ENCODE measurements around the gene C11orf98. TPM values are rescaled to one million over a fixed set of nuclear protein-coding genes. Genes with fewer than 3 reads are reported as not detected.

Gene C11orf98
- total RNA-seq, result 10 to 100 TPM; 32.7 to 48.0 (median 40.8) TPM

DNA sequence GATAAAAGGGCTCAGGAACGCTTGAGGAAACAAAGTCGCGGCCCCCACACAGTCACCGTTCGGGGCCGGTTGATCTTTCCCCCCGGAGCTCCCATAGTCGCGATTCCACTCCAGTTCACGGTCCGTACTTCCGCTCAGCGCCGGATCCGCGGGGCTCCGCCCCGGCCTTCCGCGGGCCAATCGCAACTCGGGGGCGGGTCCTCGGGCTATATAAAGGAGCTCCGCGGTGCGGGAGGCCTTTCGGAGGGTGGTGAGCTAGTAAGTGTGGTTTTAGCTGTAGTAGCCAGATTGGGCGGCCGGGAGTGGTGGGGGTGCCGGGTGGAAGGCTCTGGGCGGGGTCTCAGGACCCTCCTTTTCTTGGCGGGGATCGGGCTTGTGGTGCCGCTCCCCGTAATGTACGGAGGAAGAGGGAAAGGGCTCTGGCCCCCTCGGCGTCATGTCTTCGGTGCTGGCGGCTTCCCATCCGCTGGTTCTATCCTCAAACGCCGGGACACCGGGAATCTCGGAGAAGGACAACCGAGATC lies at the start of gene C11orf98, which contains the start of gene CSKMT:
TSS of gene C11orf98 (minus strand) at position 136 of the 524 bp plus-strand sequence. CDS start at position 95, 41 bp downstream.
TSS of gene CSKMT (plus strand) at position 238 of the 524 bp plus-strand sequence. CDS start 568 bp downstream, outside the sequence.
- WGBS, 2 donors, result 0 to 1% methylated on average over 28 to 38 of the region's 47 CpGs
- H3K4me1 ChIP-seq, result peaks cover 0 to 47% (median 24%) of the 10 kb centered on the region in 4 donors

DNA sequence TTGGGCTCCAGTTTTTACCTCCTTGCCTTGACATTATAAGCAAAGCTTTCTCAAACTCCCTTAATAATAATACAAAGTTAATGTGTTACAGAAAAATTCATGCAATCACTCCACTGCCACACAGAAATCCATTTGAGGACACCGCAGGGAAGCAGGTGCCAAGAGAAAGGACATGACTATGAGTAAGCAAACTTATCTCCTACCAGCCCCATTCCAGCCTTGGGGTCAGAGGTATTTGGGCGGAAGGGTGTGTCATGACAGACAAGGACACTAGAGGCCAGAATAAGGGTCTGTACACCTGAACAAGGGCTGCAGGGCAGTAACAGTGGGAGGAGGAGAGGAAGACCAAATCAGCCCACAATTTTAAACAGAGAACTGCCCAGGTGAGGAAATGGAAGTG lies 48.3 kb upstream of the C11orf98 start:
- no peak overlapping the region for H3K4me3 ChIP-seq
- TF ChIP-seq POLR2A (IDR thresholded peaks at IDR 0.05), result no peak
- TF ChIP-seq, protein P1, sequence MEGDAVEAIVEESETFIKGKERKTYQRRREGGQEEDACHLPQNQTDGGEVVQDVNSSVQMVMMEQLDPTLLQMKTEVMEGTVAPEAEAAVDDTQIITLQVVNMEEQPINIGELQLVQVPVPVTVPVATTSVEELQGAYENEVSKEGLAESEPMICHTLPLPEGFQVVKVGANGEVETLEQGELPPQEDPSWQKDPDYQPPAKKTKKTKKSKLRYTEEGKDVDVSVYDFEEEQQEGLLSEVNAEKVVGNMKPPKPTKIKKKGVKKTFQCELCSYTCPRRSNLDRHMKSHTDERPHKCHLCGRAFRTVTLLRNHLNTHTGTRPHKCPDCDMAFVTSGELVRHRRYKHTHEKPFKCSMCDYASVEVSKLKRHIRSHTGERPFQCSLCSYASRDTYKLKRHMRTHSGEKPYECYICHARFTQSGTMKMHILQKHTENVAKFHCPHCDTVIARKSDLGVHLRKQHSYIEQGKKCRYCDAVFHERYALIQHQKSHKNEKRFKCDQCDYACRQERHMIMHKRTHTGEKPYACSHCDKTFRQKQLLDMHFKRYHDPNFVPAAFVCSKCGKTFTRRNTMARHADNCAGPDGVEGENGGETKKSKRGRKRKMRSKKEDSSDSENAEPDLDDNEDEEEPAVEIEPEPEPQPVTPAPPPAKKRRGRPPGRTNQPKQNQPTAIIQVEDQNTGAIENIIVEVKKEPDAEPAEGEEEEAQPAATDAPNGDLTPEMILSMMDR (IDR thresholded peaks at IDR 0.05), result no peak
- no peak for TF ChIP-seq EP300 (IDR thresholded peaks at IDR 0.05)
- H3K9me3 ChIP-seq, result no peaks in the 10 kb centered on the region
- no peaks in the 10 kb centered on the region for H3K27me3 ChIP-seq
- DNase-seq (ENCODE audit: low spot score in 2 of 2), result no peak
- peaks cover 17 to 81% (median 37%) of the 10 kb centered on the region in 3 donors for H3K36me3 ChIP-seq
- peaks cover 0 to 30% (median 14%) of the 10 kb centered on the region in 4 donors for H3K4me1 ChIP-seq
- WGBS, 2 donors, result 89 to 96% methylated on average over 2 of the region's 2 CpGs
- H3K27ac ChIP-seq, result no peak overlapping the region

More for the DNA sequence above, at the start of gene C11orf98, which contains the start of gene CSKMT:
- peak within 1 kb of the TSS; percentile 60 to 94 (median 75) for H3K4me3 ChIP-seq
- peak within 1 kb of the TSS; percentile 53 to 93 (median 92) for H3K27ac ChIP-seq
- TF ChIP-seq POLR2A (IDR thresholded peaks at IDR 0.05) (peak; percentile 97 to 98), EP300 (IDR thresholded peaks at IDR 0.05) (peak in 1 of 2 donors; percentile 100)
- TF ChIP-seq, protein P1 (IDR thresholded peaks at IDR 0.05), result peak in 1 of 5 experiments; percentile 29
- no peaks in the 10 kb centered on the region for H3K9me3 ChIP-seq
- H3K27me3 ChIP-seq, result no peaks in the 10 kb centered on the region
- H3K36me3 ChIP-seq, result peaks cover 0 to 36% (median 0%) of the 10 kb centered on the region in 3 donors
- DNase-seq (ENCODE audit: low spot score in 2 of 2), result peak; percentile 91 to 94

DNA sequence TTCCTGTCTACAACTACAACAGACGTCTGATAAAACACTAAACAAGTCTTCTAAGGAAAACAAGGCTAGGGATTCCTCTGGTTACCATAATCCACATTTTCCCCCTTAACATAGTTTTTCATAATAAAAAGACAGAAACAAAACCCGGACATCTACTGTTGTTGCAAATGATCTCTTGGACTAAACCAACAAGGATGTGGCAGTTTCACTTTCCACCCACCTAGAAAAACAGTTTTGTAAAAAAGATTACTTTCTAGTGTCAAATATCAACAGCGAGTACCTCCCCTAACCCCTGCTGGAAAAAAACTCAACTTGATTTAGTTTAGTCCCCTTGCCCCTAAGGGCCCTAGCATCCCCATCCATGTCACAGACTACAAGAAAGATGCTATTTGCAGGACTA lies 47.9 kb upstream of the C11orf98 start:
- peaks cover 17 to 76% (median 36%) of the 10 kb centered on the region in 3 donors for H3K36me3 ChIP-seq
- H3K4me3 ChIP-seq, result no peak overlapping the region
- TF ChIP-seq, protein P1 (IDR thresholded peaks at IDR 0.05), result no peak
- TF ChIP-seq EP300 (IDR thresholded peaks at IDR 0.05) (no peak), POLR2A (IDR thresholded peaks at IDR 0.05) (no peak)
- H3K4me1 ChIP-seq, result peaks cover 0 to 35% (median 15%) of the 10 kb centered on the region in 4 donors
- no peaks in the 10 kb centered on the region for H3K9me3 ChIP-seq
- H3K27ac ChIP-seq, result no peak overlapping the region
- no peak for DNase-seq (ENCODE audit: low spot score in 2 of 2)
- 63 to 66% methylated on average over 3 of the region's 3 CpGs for WGBS, 2 donors
- no peaks in the 10 kb centered on the region for H3K27me3 ChIP-seq

DNA sequence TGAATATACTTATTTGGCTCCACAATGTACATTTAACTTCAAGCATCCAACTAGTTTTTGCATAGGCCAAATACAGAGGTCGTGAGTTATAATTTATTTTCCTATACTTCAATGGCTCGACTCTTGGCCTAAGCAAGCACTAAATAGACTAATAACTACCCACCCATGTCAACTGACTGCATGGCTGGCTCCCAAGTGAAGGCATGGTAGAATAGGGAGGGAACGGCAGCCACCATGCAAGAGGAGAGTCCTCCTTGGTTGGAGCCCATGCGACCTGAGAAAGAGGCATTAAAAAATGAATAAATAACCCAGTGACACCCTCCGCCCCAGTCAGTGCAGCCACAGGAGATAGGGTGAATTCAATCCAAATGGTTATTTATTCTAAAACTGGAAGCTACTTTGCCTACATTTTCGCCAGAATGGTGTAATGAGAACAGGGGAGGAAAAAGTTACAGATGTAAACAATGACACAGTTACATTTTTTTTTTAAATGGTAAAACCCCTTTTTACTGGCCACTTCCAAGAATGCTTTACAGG lies 47.3 kb upstream of the C11orf98 start:
- Histone ChIP-seq H3K27me3 (no peaks in the 10 kb centered on the region), H3K4me3 (no peak overlapping the region), H3K27ac (no peak overlapping the region), H3K4me1 (peaks cover 0 to 38% (median 16%) of the 10 kb centered on the region in 4 donors), H3K36me3 (peaks cover 14 to 71% (median 31%) of the 10 kb centered on the region in 3 donors), H3K9me3 (no peaks in the 10 kb centered on the region)
- 70 to 74% methylated on average over 6 of the region's 6 CpGs for WGBS, 2 donors
- no peak for DNase-seq (ENCODE audit: low spot score in 2 of 2)
- TF ChIP-seq, protein P1 (IDR thresholded peaks at IDR 0.05), result no peak
- TF ChIP-seq EP300 (IDR thresholded peaks at IDR 0.05) (no peak), POLR2A (IDR thresholded peaks at IDR 0.05) (no peak)

DNA sequence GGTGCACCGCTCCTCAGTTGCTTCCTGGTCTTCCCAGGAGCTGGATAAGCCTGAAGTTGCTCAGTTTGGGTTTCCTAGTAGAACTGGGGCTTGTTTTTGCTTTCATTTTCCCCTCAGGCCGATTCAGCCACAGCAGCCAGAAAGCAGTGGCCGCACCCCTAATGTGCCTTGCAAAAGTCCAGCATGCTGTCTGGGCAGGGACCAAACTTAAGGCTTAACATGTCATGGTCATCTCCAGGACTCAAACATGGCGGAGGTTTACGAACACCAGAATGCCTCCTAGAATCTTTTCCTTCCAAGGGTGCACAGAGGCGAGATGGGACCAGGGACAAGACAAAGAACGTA lies 45.0 kb upstream of the C11orf98 start:
- H3K4me1 ChIP-seq, result peaks cover 0 to 47% (median 31%) of the 10 kb centered on the region in 4 donors

More for the DNA sequence above, 45.0 kb upstream of the C11orf98 start:
- no peak for TF ChIP-seq EP300 (IDR thresholded peaks at IDR 0.05)
- TF ChIP-seq, protein P1 (IDR thresholded peaks at IDR 0.05), result peak in 1 of 5 experiments; percentile 7
- Histone ChIP-seq H3K4me3 (peak overlapping the region; percentile 25 to 70 (median 58)), H3K9me3 (no peaks in the 10 kb centered on the region), H3K36me3 (peaks cover 0 to 47% (median 9%) of the 10 kb centered on the region in 3 donors), H3K27me3 (no peaks in the 10 kb centered on the region), H3K27ac (peak overlapping the region; percentile 71 to 95 (median 92))
- 55 to 56% methylated on average over 6 to 7 of the region's 7 CpGs for WGBS, 2 donors
- no peak for DNase-seq (ENCODE audit: low spot score in 2 of 2)
